ENCODE results near the gene FCRL1. TPM values are rescaled to one million over a fixed set of nuclear protein-coding genes. Genes with fewer than 3 reads are reported as not detected.
A peak's percentile ranks its signal among the peaks of the same experiment; 100 is the strongest.

The FCRL1 gene, protein sequence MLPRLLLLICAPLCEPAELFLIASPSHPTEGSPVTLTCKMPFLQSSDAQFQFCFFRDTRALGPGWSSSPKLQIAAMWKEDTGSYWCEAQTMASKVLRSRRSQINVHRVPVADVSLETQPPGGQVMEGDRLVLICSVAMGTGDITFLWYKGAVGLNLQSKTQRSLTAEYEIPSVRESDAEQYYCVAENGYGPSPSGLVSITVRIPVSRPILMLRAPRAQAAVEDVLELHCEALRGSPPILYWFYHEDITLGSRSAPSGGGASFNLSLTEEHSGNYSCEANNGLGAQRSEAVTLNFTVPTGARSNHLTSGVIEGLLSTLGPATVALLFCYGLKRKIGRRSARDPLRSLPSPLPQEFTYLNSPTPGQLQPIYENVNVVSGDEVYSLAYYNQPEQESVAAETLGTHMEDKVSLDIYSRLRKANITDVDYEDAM
- total RNA-seq = 1 to 10 TPM in 1 of 3 donors, under 1 TPM in 1, not detected in 1; 0.17 to 1.4 TPM
- long read RNA-seq, donor 1 = 0 reads
- long read RNA-seq, donor 2, partial matches to known transcripts = 0 of 1 reads
- long read RNA-seq, donor 2, other reads (novel, unspliced or antisense) = 0 of 1 reads

DNA sequence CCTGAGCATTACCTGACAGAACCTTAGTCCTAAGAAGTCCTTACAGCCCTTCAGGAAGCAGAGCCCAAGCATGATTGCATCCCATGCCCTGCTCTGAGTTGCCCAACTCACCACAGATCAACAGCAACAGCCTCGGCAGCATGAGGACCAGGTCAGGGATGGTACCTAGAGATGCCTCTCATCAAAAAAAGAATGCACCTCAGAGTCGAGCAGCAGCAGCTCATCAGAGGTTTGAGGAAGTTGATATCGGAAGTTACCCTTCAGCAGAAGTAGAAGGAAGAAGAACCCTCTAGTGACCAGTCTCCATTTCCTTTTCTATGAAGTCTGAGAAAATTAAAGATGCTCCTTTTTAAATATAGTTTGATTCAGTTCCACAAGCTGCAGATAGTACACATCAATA lies at the start of gene FCRL1:
Gene FCRL1 (minus strand): TSS at position 225 of the 400 bp plus-strand sequence. CDS start 83 bp downstream, at position 142.
- DNase-seq (no peak), ATAC-seq (peak; percentile 48)
- no peaks in the 10 kb centered on the region for H3K36me3 ChIP-seq (ENCODE audit: low read depth)
- intact Hi-C loops (cut with DNase I, micrococcal nuclease) = no loop called here
- no peaks in the 10 kb centered on the region for H3K4me1 ChIP-seq (ENCODE audit: low read depth)
- H3K4me3 ChIP-seq = no peak within 1 kb of the TSS
- TF ChIP-seq CTCF (IDR thresholded peaks at IDR 0.05) = no peak
- H3K9me3 ChIP-seq = no peaks in the 10 kb centered on the region

GRCh38 chr1:157868654-157869053 lies 48.7 kb upstream of the FCRL1 start:
- no peak for TF ChIP-seq CTCF (IDR thresholded peaks at IDR 0.05)
- ATAC-seq = no peak
- intact Hi-C loops (cut with DNase I, micrococcal nuclease) = no loop called here

DNA sequence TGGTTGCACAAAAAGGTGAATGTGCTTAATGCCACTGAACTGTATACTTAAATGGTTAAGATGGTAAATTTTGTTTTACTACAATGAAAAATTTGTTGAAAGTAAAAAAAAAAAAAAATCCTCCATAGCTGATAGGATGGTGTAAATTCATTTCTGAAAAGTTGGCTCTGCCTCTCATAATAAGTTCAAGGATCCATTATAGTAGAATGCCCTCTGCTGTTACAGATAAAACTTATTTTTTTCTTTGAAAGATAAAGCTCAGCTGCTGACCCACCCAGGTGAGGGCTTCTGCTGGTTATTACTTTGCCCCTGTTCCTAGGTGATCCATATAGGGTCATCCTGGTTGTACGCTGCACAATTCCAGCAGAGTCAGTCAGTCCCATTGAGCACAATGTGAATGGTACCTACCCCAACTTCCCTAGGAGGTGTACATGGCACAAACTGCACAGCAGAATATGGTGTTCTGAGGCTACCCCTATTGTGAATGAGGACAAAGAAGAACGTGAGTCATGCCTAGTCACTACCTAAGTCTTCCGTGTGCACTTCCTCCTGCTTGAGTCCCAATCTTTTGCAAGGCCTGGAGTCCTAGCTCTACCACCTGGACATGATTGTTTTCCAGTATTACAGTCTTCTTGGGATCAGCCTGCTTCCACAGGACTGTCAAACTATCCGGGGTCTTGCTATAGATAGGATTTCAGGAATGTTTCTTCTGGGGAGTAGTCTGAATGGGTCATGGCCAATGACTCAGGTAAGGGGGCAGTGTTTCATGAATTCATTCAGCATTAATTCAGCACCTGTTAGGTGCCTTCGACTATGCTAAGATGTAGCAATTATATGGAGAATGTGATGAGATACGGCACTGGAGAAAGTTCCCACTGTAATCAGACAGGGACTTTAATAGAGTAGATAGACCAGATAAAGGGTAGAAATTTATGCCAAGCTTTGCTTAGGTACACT lies 42.5 kb upstream of the FCRL1 start:
- Histone ChIP-seq H3K36me3 (ENCODE audit: low read depth) (no peaks in the 10 kb centered on the region), H3K4me1 (ENCODE audit: low read depth) (no peaks in the 10 kb centered on the region), H3K4me3 (no peak overlapping the region), H3K9me3 (no peaks in the 10 kb centered on the region)
- no peak for ATAC-seq
- DNase-seq = no peak
- intact Hi-C loops (cut with DNase I, micrococcal nuclease) = no loop called here
- no peak for TF ChIP-seq CTCF (IDR thresholded peaks at IDR 0.05)

More at GRCh38 chr1:157868654-157869053, 48.7 kb upstream of the FCRL1 start:
- Histone ChIP-seq H3K36me3 (ENCODE audit: low read depth) (no peaks in the 10 kb centered on the region), H3K4me3 (no peak overlapping the region), H3K4me1 (ENCODE audit: low read depth) (no peaks in the 10 kb centered on the region), H3K9me3 (no peaks in the 10 kb centered on the region)
- no peak for DNase-seq

DNA sequence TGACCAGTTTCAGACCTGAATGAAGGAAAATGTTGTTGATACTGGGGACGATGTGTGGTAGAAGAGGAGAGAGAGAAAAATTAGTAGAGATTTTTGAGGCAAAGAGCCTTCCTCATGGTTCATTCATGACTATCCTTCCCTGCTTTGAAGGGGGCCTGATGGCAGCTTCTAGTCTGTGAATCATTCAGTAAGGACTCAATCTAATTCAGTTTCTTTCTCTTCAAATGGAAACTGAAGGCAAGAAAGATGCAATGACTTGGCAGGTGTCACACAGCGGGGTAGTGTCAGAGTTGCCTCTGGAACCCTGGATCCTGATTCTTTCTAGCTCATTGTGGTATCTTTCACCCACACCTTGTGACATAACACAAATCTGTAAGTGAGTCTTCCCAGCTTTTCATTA lies 36.6 kb upstream of the FCRL1 start:
- no peak for TF ChIP-seq CTCF (IDR thresholded peaks at IDR 0.05)
- Histone ChIP-seq H3K4me1 (ENCODE audit: low read depth) (no peaks in the 10 kb centered on the region), H3K9me3 (no peaks in the 10 kb centered on the region), H3K4me3 (no peak overlapping the region), H3K36me3 (ENCODE audit: low read depth) (no peaks in the 10 kb centered on the region)
- intact Hi-C loops (cut with DNase I, micrococcal nuclease) = no loop called here
- ATAC-seq (no peak), DNase-seq (no peak)

DNA sequence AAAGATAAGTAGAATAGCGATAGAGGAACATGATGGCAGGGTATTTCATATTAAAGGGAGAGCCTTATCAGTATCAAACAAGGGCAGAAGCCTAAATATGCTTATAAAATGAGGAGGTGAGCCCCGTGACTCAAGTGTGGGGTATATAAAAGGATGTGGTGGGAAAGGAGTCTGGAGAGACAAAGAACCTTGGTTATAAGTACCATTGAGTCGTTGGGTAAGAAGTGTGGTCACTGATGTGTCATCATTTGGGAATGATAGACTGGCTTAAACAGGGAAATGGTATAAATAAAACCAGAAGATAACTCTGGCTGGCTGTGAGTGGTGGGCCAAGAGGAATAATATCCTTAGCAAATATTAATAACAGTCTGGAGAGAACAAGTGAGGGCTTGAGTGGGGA lies 32.6 kb upstream of the FCRL1 start:
- DNase-seq (no peak), ATAC-seq (no peak)
- no peaks in the 10 kb centered on the region for H3K9me3 ChIP-seq
- no peaks in the 10 kb centered on the region for H3K36me3 ChIP-seq (ENCODE audit: low read depth)
- H3K4me3 ChIP-seq = no peak overlapping the region
- TF ChIP-seq CTCF (IDR thresholded peaks at IDR 0.05) = no peak
- no peaks in the 10 kb centered on the region for H3K4me1 ChIP-seq (ENCODE audit: low read depth)
- intact Hi-C loops (cut with DNase I, micrococcal nuclease) = no loop called here

Measured in mucosa of descending colon (tissue), 3 donors.